ENCODE measurements around the gene AIPL1.

AIPL1 gene

GRCh38 chr17:6474376-6474775 is 39.5 kb upstream of the AIPL1 start:
- Histone ChIP-seq H3K4me3 (ENCODE audit: low read length) (no peak overlapping the region), H3K9ac (ENCODE audit: low read length) (no peak overlapping the region), H3K36me3 (ENCODE audit: control insufficient read depth, insufficient read depth, low read length) (no peaks in the 10 kb centered on the region), H3K9me3 (ENCODE audit: control insufficient read depth, low read length) (no peaks in the 10 kb centered on the region), H3K4me1 (ENCODE audit: control insufficient read depth, insufficient read depth, low read length) (no peaks in the 10 kb centered on the region), H3K27me3 (ENCODE audit: control insufficient read depth, insufficient read depth, low read length) (no peaks in the 10 kb centered on the region)

- no peak overlapping the region for H3K4me3 ChIP-seq (ENCODE audit: low read length)
- H3K4me1 ChIP-seq (ENCODE audit: control insufficient read depth, insufficient read depth, low read length) = no peaks in the 10 kb centered on the region
- no peaks in the 10 kb centered on the region for H3K36me3 ChIP-seq (ENCODE audit: control insufficient read depth, insufficient read depth, low read length)
- no peak overlapping the region for H3K9ac ChIP-seq (ENCODE audit: low read length)
- H3K27me3 ChIP-seq (ENCODE audit: control insufficient read depth, insufficient read depth, low read length) = no peaks in the 10 kb centered on the region
- H3K9me3 ChIP-seq (ENCODE audit: control insufficient read depth, low read length) = no peaks in the 10 kb centered on the region
Observed at GRCh38 chr17:6473128-6473767, 38.3 kb upstream of the AIPL1 start.

GRCh38 chr17:6472517-6472916 is 37.6 kb upstream of the AIPL1 start:
- Histone ChIP-seq H3K9ac (ENCODE audit: low read length) (no peak overlapping the region), H3K36me3 (ENCODE audit: control insufficient read depth, insufficient read depth, low read length) (no peaks in the 10 kb centered on the region), H3K9me3 (ENCODE audit: control insufficient read depth, low read length) (no peaks in the 10 kb centered on the region), H3K4me3 (ENCODE audit: low read length) (no peak overlapping the region), H3K4me1 (ENCODE audit: control insufficient read depth, insufficient read depth, low read length) (no peaks in the 10 kb centered on the region), H3K27me3 (ENCODE audit: control insufficient read depth, insufficient read depth, low read length) (no peaks in the 10 kb centered on the region)

GRCh38 chr17:6471531-6472465 is 36.9 kb upstream of the AIPL1 start:
- H3K4me1 ChIP-seq (ENCODE audit: control insufficient read depth, insufficient read depth, low read length) = no peaks in the 10 kb centered on the region
- no peaks in the 10 kb centered on the region for H3K36me3 ChIP-seq (ENCODE audit: control insufficient read depth, insufficient read depth, low read length)
- H3K9ac ChIP-seq (ENCODE audit: low read length) = no peak overlapping the region
- H3K4me3 ChIP-seq (ENCODE audit: low read length) = no peak overlapping the region
- H3K27me3 ChIP-seq (ENCODE audit: control insufficient read depth, insufficient read depth, low read length) = no peaks in the 10 kb centered on the region
- no peaks in the 10 kb centered on the region for H3K9me3 ChIP-seq (ENCODE audit: control insufficient read depth, low read length)

- H3K4me1 ChIP-seq (ENCODE audit: control insufficient read depth, insufficient read depth, low read length) = no peaks in the 10 kb centered on the region
- no peaks in the 10 kb centered on the region for H3K36me3 ChIP-seq (ENCODE audit: control insufficient read depth, insufficient read depth, low read length)
- no peak overlapping the region for H3K4me3 ChIP-seq (ENCODE audit: low read length)
- H3K9me3 ChIP-seq (ENCODE audit: control insufficient read depth, low read length) = no peaks in the 10 kb centered on the region
- no peaks in the 10 kb centered on the region for H3K27me3 ChIP-seq (ENCODE audit: control insufficient read depth, insufficient read depth, low read length)
- H3K9ac ChIP-seq (ENCODE audit: low read length) = no peak overlapping the region
Observed at GRCh38 chr17:6470751-6471521, 36.0 kb upstream of the AIPL1 start.

GRCh38 chr17:6470146-6470718 is 35.3 kb upstream of the AIPL1 start:
- H3K4me1 ChIP-seq (ENCODE audit: control insufficient read depth, insufficient read depth, low read length) = no peaks in the 10 kb centered on the region
- H3K9ac ChIP-seq (ENCODE audit: low read length) = no peak overlapping the region
- no peaks in the 10 kb centered on the region for H3K36me3 ChIP-seq (ENCODE audit: control insufficient read depth, insufficient read depth, low read length)
- no peaks in the 10 kb centered on the region for H3K9me3 ChIP-seq (ENCODE audit: control insufficient read depth, low read length)
- H3K4me3 ChIP-seq (ENCODE audit: low read length) = no peak overlapping the region
- H3K27me3 ChIP-seq (ENCODE audit: control insufficient read depth, insufficient read depth, low read length) = no peaks in the 10 kb centered on the region

- Histone ChIP-seq H3K9ac (ENCODE audit: low read length) (no peak overlapping the region), H3K36me3 (ENCODE audit: control insufficient read depth, insufficient read depth, low read length) (no peaks in the 10 kb centered on the region), H3K4me3 (ENCODE audit: low read length) (no peak overlapping the region), H3K27me3 (ENCODE audit: control insufficient read depth, insufficient read depth, low read length) (no peaks in the 10 kb centered on the region), H3K4me1 (ENCODE audit: control insufficient read depth, insufficient read depth, low read length) (no peaks in the 10 kb centered on the region), H3K9me3 (ENCODE audit: control insufficient read depth, low read length) (no peaks in the 10 kb centered on the region)
Observed at GRCh38 chr17:6468051-6468790, 33.3 kb upstream of the AIPL1 start.

GRCh38 chr17:6467567-6467966 is 32.6 kb upstream of the AIPL1 start:
- no peaks in the 10 kb centered on the region for H3K9me3 ChIP-seq (ENCODE audit: control insufficient read depth, low read length)
- no peaks in the 10 kb centered on the region for H3K36me3 ChIP-seq (ENCODE audit: control insufficient read depth, insufficient read depth, low read length)
- H3K4me1 ChIP-seq (ENCODE audit: control insufficient read depth, insufficient read depth, low read length) = no peaks in the 10 kb centered on the region
- no peak overlapping the region for H3K4me3 ChIP-seq (ENCODE audit: low read length)
- no peak overlapping the region for H3K9ac ChIP-seq (ENCODE audit: low read length)
- no peaks in the 10 kb centered on the region for H3K27me3 ChIP-seq (ENCODE audit: control insufficient read depth, insufficient read depth, low read length)

GRCh38 chr17:6465206-6466003 is 30.5 kb upstream of the AIPL1 start:
- no peaks in the 10 kb centered on the region for H3K4me1 ChIP-seq (ENCODE audit: control insufficient read depth, insufficient read depth, low read length)
- H3K4me3 ChIP-seq (ENCODE audit: low read length) = no peak overlapping the region
- H3K9ac ChIP-seq (ENCODE audit: low read length) = no peak overlapping the region
- no peaks in the 10 kb centered on the region for H3K9me3 ChIP-seq (ENCODE audit: control insufficient read depth, low read length)
- H3K36me3 ChIP-seq (ENCODE audit: control insufficient read depth, insufficient read depth, low read length) = no peaks in the 10 kb centered on the region
- no peaks in the 10 kb centered on the region for H3K27me3 ChIP-seq (ENCODE audit: control insufficient read depth, insufficient read depth, low read length)

- Histone ChIP-seq H3K9ac (ENCODE audit: low read length) (no peak overlapping the region), H3K27me3 (ENCODE audit: control insufficient read depth, insufficient read depth, low read length) (no peaks in the 10 kb centered on the region), H3K4me1 (ENCODE audit: control insufficient read depth, insufficient read depth, low read length) (no peaks in the 10 kb centered on the region), H3K9me3 (ENCODE audit: control insufficient read depth, low read length) (no peaks in the 10 kb centered on the region), H3K36me3 (ENCODE audit: control insufficient read depth, insufficient read depth, low read length) (no peaks in the 10 kb centered on the region), H3K4me3 (ENCODE audit: low read length) (no peak overlapping the region)
Observed at GRCh38 chr17:6464446-6465041, 29.6 kb upstream of the AIPL1 start.
